Panc1 (cell line): ENCODE measurements around the gene SH3BP2.

Source experiments
- POLR2AphosphoS5 ChIP-seq: IDR thresholded peaks from 2 replicates; pipeline ENCODE4 v1.6.1; 2012; ENCODE audit warnings: mild to moderate bottlenecking, low read depth, low read length, moderate library complexity
- SIN3A ChIP-seq: IDR thresholded peaks from 2 replicates; pipeline ENCODE4 v1.6.1; 2012; ENCODE audit warnings: low read depth, mild to moderate bottlenecking, low read length, moderate library complexity, borderline replicate concordance; ENCODE audit not compliant: insufficient read depth
- TF ChIP-seq, protein P1 (sequence below): fragments of 450-650 bp; IDR thresholded peaks from 2 replicates; pipeline ENCODE4 v1.5.1; 2017; ENCODE audit warnings: mild to moderate bottlenecking

- TF ChIP-seq, protein P1, sequence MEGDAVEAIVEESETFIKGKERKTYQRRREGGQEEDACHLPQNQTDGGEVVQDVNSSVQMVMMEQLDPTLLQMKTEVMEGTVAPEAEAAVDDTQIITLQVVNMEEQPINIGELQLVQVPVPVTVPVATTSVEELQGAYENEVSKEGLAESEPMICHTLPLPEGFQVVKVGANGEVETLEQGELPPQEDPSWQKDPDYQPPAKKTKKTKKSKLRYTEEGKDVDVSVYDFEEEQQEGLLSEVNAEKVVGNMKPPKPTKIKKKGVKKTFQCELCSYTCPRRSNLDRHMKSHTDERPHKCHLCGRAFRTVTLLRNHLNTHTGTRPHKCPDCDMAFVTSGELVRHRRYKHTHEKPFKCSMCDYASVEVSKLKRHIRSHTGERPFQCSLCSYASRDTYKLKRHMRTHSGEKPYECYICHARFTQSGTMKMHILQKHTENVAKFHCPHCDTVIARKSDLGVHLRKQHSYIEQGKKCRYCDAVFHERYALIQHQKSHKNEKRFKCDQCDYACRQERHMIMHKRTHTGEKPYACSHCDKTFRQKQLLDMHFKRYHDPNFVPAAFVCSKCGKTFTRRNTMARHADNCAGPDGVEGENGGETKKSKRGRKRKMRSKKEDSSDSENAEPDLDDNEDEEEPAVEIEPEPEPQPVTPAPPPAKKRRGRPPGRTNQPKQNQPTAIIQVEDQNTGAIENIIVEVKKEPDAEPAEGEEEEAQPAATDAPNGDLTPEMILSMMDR: no peak
- TF ChIP-seq POLR2AphosphoS5 (no peak), SIN3A (no peak)
These were observed 38.0 kb downstream of the SH3BP2 start for GRCh38 chr4:2830632-2831610.
